AG04449 (cell line): ENCODE data around the gene CLCN1.

ENCODE experiments used
- CTCF ChIA-PET: fragments of 350-600 bp; formaldehyde crosslinking; extraction: SDS; loops from one replicate; lab custom pipeline; 2021; ENCODE audit warnings: antibody characterized with exemption; lab: Yijun Ruan, JAX
- POLR2A ChIA-PET: fragments of 400-600, 350-600 bp; formaldehyde crosslinking; extraction: SDS; loops from one replicate; lab custom pipeline; 2020; ENCODE audit warnings: antibody characterized with exemption, inconsistent platforms; lab: Yijun Ruan, JAX
- DNase-seq: peaks from one replicate; pipeline ENCODE4 v3.0.0-alpha.2; 2010; ENCODE audit warnings: low read depth, low spot score
- H3K4me3 ChIP-seq: 2 replicates; pipeline ENCODE4 v1.5.1; 2011; ENCODE audit warnings: low read depth, mild to moderate bottlenecking, control low read depth, low read length
- CTCF ChIP-seq: IDR thresholded peaks from one replicate; pipeline ENCODE4 v1.5.1; 2011; ENCODE audit warnings: mild to moderate bottlenecking, moderate library complexity, low read length, control low read depth, inconsistent platforms; ENCODE audit not compliant: insufficient read depth; ENCODE audit errors: missing control alignments

Gene CLCN1

GRCh38 chr7:143396182-143396581 lies 80.3 kb downstream of the CLCN1 start:
- no peak for TF ChIP-seq CTCF
- ChIA-PET CTCF (interaction anchor here (0.8 to 2.8 kb wide), 4 partner anchors 10 to 156 kb away, joined by 3 to 9 read pairs (median 6); no protein-coding TSS in a partner anchor), POLR2A (interaction anchor here (5.6 to 8.0 kb wide), 2 partner anchors 10 to 14 kb away, joined by 29 to 104 read pairs; partner anchors contain the start of gene ZYX)
- no peak overlapping the region for H3K4me3 ChIP-seq
- DNase-seq: no peak

GRCh38 chr7:143396625-143397556 lies 81.0 kb downstream of the CLCN1 start:
- DNase-seq: no peak
- ChIA-PET POLR2A (interaction anchor here (5.6 to 8.0 kb wide), 2 partner anchors 9 to 15 kb away, joined by 29 to 104 read pairs; partner anchors contain the start of gene ZYX), CTCF (interaction anchor here (0.7 to 2.8 kb wide), 3 partner anchors 19 to 157 kb away, joined by 3 to 9 read pairs (median 9); no protein-coding TSS in a partner anchor)
- TF ChIP-seq CTCF: no peak
- no peak overlapping the region for H3K4me3 ChIP-seq

- no peak for DNase-seq
- TF ChIP-seq CTCF: no peak
- no peak overlapping the region for H3K4me3 ChIP-seq
- CTCF ChIA-PET: interaction anchor here (0.7 to 1.3 kb wide), 3 partner anchors 12 to 19 kb away, joined by 3 read pairs; no protein-coding TSS in a partner anchor
- POLR2A ChIA-PET: no interaction called here
Observed at GRCh38 chr7:143397710-143398530, 82.0 kb downstream of the CLCN1 start.

GRCh38 chr7:143398616-143399015 lies 82.7 kb downstream of the CLCN1 start:
- no peak overlapping the region for H3K4me3 ChIP-seq
- POLR2A ChIA-PET: no interaction called here
- no peak for TF ChIP-seq CTCF
- CTCF ChIA-PET: interaction anchor here (0.9 to 1.3 kb wide), 2 partner anchors 11 to 18 kb away, joined by 3 read pairs; no protein-coding TSS in a partner anchor
- no peak for DNase-seq

- ChIA-PET CTCF (interaction anchor here (0.9 to 1.3 kb wide), 2 partner anchors 10 to 19 kb away, joined by 3 read pairs; no protein-coding TSS in a partner anchor), POLR2A (no interaction called here)
- no peak for DNase-seq
- no peak for TF ChIP-seq CTCF
- no peak overlapping the region for H3K4me3 ChIP-seq
Observed at GRCh38 chr7:143399151-143399550, 83.2 kb downstream of the CLCN1 start.

- POLR2A ChIA-PET: no interaction called here
- no peak for TF ChIP-seq CTCF
- CTCF ChIA-PET: no interaction called here
- DNase-seq: no peak
- no peak overlapping the region for H3K4me3 ChIP-seq
Observed at GRCh38 chr7:143399642-143400041, 83.7 kb downstream of the CLCN1 start.
